K562 (cell line): ENCODE results near the gene CEP89.

ENCODE experiments used
- CTCF ChIP-seq, 3 experiments: IDR thresholded peaks in 2 of 3; conservative IDR thresholded peaks in 1 of 3; 2 replicates each; pipeline ENCODE4 v1.5.1; 2011 to 2012; ENCODE audit warnings: low read length in 3 of 3, mild to moderate bottlenecking in 3 of 3, control low read depth in 2 of 3, improper control_type of control experiment in 1 of 3, inconsistent platforms in 1 of 3, low read depth in 1 of 3, mixed read lengths in 1 of 3, moderate library complexity in 1 of 3; ENCODE audit not compliant: insufficient read depth in 2 of 3
- EP300 ChIP-seq: IDR thresholded peaks from 2 replicates; pipeline ENCODE4 v1.6.1; 2012; ENCODE audit warnings: low read length, improper control_type of control experiment
- ETV6 ChIP-seq, 3 experiments: fragments of 150-350 bp in 1 of 3; sonication (generic) in 1 of 3; formaldehyde crosslinking in 1 of 3; IDR thresholded peaks; 2 replicates each; pipeline versions ENCODE4 v1.6.1 to v1.8.0; 2014 to 2022; ENCODE audit warnings: borderline replicate concordance in 2 of 3, low read depth in 2 of 3, antibody characterized with exemption in 1 of 3, low read length in 1 of 3, mild to moderate bottlenecking in 1 of 3, missing genetic modification reagents in 1 of 3
- POLR2A ChIP-seq: fragments of 450-650 bp; conservative IDR thresholded peaks from 2 replicates; pipeline ENCODE4 v1.6.1; 2016
- RAD21 ChIP-seq, 2 experiments: fragments of 250-450 bp in 1 of 2; fragments of 450-650 bp in 1 of 2; sonication (Bioruptor Pico) in 1 of 2; formaldehyde crosslinking in 1 of 2; IDR thresholded peaks in 1 of 2; conservative IDR thresholded peaks in 1 of 2; 2 replicates each; pipeline versions ENCODE4 v1.4.0 to v1.8.0; 2020 to 2022; ENCODE audit warnings: mild to moderate bottlenecking in 2 of 2, moderate library complexity in 1 of 2

GRCh38 chr19:32869369-32869965 lies 102.3 kb downstream of the CEP89 start, which contains the start of gene SLC7A9:
- no peak for TF ChIP-seq EP300
- TF ChIP-seq CTCF (IDR thresholded peaks at IDR 0.05 in 2 of 3, conservative IDR thresholded peaks at IDR 0.05 in 1 of 3; ENCODE audit: insufficient read depth in 2 of 3, low read depth in 1 of 3, low read length in 3 of 3), result no peak
- TF ChIP-seq ETV6 (IDR thresholded peaks at IDR 0.05; ENCODE audit: borderline replicate concordance in 1 of 2, low read depth in 2 of 2, low read length in 1 of 2), result no peak
- no peak for TF ChIP-seq ETV6 (CRISPR knock-in tag; IDR thresholded peaks at IDR 0.05; ENCODE audit: borderline replicate concordance)
- TF ChIP-seq RAD21 (CRISPR knock-in tag; conservative IDR thresholded peaks at IDR 0.05 in 1 of 2, IDR thresholded peaks at IDR 0.05 in 1 of 2), result no peak
- no peak for TF ChIP-seq POLR2A
